HG03520 (cell line): ENCODE measurements around the gene EXTL2.
"Not testable (repeated sequence)": the region's sequence is repeated elsewhere in the genome, so short reads cannot be mapped to it uniquely, and the experiment has no call there.

Experiments
- ATAC-seq: cut with Tn5 transposase; IDR thresholded peaks from one replicate; pipeline ENCODE4 v1.9.1; 2021; ENCODE audit warnings: mild to moderate bottlenecking, moderate library complexity; ENCODE audit not compliant: unreplicated experiment

Gene EXTL2, protein sequence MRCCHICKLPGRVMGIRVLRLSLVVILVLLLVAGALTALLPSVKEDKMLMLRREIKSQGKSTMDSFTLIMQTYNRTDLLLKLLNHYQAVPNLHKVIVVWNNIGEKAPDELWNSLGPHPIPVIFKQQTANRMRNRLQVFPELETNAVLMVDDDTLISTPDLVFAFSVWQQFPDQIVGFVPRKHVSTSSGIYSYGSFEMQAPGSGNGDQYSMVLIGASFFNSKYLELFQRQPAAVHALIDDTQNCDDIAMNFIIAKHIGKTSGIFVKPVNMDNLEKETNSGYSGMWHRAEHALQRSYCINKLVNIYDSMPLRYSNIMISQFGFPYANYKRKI

DNA sequence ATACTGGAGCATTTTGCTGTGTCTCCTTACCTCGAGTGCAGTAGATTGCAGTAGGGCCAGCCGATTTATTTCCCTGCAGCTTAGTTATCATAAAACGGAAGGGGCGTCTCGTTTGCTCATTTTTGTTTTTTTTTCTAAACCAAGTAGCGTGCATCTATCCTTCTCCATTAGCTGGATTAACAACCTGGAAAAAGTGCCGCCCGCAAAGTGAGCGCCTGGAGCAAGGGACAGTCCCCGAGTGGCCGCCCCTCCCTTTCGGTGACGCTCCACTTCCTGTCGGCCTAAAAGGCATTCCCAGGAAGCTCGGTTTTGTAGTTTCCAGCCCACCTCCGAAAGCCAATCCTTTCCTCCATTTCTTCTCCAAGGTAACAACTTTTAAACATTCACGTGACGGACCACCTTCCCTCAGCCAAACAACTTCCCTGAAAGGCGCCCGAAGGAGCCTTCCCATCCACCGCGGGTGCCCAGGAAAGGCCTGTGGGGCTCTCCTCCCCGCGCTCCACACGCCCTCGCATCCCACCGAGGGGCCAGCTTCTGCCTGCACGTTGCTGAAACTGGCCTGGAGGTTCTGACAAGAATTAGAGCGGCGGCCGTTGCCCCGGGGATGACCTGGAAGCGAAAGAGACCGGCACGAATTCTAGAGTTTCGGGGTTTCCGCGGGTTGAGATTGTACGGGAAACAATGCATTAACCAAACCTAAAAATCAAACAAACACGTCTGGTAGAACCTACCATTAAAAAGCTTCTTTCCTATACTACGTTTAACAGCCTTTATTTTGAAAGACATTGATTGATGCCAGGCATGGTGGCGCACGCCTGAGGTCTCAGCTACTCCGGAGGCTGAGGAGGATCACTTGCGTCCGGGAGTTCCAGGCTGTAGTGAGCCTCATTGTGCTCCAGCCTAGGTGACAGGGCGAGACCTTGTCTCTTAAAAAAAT is at the start of gene EXTL2:
TSS of gene EXTL2 (minus strand) at position 240 of the 937 bp plus-strand sequence. CDS start 6,085 bp downstream, outside the sequence.
- peak; percentile 32 for ATAC-seq

DNA sequence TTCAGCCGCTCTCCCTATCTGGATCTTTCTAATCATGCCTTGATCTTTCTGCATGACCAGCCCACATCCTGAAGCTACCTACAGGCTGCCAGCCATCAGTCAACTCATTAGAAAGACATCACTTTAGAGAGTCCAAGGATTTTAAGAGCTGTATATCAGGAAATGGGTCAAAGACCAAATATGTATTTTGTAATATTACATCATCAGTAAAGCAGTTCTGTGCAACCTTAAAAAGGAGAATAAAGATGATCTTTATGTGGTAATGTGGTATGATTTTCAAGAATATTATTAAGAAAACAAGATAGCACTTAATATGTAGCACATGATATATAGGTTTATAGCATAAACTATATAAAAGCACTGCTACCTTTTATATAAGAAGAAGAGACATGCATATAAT is 48.9 kb upstream of the EXTL2 start:
- no peak for ATAC-seq

DNA sequence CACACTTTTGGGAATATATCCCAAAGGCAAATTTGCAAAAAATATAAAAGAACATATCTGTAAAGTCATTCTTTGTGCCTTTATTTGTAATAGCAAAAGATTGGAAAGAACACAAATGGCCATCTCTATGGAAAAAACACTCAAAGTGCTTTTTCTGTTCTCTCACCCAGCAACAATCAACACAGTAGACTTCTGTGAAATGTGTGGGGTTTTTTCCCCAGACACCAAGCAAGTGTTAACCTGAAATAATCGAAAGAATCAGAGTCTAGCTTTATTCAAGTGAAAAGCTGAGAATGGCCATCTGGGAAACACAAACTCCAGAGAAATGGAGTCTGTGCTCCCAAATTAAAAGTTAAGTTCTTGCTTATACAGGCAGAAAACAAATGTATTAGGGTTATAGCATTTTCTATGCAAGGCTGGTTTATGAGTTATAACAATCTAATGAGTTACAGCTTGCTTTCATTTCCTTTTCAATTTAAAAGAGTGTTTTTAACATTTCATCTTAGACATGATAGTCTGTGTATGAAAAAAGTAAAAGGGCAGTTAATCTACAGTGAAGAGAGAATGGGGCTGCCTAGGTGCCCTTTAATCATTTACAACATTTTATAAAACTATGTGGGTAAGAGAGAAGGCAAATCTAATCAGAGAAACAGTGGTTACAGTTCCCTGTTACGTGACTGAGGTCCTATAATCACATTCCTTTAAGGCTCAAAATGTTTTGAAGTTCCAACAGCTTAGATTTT is 47.8 kb upstream of the EXTL2 start:
- no peak for ATAC-seq

DNA sequence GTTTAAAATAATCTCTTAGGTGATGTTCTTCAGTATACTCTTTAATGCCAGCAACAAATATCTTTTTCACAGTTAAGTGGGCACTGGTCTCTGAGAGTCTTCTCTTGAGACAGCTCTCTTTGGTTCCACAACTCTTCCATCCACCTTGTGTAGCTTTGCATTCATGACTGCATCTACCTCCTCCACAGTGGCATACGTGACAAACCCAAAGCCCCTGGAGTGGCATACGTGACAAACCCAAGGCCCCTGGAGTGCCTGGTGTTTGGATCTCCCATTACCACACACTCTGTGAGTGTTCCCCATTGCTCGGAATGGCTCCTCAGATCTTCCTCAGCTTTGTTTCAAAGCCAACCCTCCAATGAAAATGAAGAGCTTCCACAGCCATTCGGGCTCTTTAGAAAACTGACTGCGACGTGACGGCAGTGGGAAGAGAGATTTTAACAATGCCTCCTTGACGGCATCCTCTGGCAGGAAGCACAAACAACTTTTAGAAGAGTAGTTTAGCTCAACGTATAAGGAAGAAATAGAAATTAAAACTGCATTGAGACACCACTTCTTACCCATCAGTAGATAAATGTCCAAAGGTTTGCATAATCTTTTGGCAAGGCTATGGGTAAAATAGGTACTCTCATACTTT is 47.1 kb upstream of the EXTL2 start:
- no peak for ATAC-seq

DNA sequence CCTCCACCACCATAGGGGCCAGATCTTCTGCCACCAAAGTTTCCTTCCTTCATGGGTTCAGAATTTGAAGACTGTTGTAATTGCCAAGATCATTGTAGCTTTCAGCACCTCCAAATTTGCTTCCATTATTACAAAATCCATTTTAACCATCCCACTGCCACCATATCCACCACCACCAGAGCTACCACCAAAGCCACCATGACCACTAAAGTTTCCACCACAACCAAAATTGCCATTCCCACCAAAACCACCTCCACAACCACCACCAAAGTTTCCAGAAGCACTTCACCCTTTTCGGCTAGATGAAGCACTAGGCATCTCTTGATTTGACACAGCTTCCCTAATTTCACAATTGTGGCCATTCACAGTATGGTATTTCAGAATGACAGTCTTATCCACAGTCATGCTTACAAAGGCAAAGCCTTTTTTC is 46.5 kb upstream of the EXTL2 start:
- ATAC-seq: no peak

DNA sequence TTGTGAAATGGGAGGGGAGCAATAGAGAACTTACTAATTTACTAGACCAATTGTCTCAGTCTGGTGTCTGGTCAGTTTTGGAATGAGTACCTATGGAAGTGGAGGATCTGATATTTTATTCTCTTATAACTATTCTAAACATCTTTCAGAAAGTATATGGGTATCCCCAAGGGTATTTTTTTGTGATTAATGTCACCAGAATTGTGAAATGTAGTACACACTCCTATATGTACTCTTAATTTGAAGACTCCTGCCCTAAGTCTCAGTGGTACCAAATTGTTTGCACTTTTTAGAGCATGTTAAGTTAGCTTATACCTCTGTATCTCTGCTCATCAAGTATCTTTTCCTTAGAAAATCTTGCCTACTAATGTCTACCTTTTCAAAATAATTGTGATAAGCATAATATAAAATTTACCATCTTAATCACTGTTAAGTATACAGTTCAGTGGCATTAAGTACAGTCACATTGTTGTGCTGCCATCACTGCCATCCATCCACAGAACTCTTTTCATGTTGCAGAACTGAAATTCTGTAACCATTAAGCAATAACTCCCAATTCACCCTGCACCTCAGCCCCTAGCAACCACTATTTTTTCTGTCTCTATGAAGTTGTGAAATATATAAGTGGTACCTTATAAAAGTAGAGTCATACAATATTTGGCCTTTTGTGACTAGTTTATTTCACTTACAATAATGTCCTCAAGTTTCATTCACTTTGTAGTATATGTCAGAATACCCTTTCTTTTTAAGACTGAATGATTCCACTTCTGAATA is 41.7 kb upstream of the EXTL2 start:
- no peak for ATAC-seq

DNA sequence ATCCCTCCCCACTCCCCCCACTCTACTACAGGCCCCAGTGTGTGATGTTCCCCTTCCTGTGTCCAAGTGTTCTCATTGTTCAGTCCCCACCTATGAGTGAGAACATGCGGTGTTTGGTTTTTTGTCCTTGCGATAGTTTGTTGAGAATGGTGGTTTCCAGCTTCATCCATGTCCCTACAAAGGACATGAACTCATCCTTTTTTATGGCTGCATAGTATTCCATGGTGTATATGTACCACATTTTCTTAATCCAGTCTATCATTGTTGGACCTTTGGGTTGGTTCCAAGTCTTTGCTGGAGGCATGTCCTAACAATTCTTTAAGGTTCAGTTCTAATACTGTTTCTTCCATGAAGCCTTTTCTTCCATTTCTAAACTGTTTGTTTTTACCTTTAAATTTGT is 38.9 kb upstream of the EXTL2 start:
- not testable (repeated sequence) for ATAC-seq

DNA sequence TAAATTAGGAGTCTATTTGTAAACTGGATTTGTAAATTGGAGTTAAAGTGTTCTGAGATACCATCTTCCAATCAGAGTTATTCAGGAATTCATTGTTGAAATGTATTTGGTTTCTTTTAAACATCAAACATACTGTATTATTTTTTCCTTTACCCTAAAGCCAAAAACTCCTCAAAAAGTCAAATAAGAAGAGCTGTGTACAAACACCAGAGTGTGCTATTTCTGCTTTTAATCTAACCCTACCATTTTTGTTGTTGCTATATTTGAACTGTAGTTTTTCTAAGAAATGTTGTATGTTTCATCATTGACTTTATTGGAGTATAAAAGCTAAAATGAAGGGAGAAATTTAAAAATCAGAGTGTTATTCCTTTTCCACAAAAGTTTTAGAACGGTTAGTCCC is 37.1 kb upstream of the EXTL2 start:
- ATAC-seq: no peak

DNA sequence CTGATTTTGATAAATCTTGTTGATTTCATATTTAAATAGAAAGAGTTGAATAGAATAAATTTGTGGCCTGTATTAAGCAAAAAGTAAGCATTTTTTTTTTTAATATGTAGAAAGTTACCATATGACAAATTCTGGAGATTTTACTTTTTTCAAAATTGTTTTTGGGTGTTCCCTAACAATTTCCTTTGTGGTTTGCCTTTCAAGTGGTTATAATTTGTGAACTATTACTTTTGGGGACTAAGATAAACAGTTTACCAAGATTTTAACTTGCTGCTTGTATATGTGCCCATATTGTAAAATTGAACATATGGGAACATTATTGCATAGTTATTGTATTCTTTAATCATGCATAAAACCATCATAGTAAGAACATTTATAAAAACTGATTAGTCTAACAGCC is 35.9 kb upstream of the EXTL2 start:
- ATAC-seq: no peak

DNA sequence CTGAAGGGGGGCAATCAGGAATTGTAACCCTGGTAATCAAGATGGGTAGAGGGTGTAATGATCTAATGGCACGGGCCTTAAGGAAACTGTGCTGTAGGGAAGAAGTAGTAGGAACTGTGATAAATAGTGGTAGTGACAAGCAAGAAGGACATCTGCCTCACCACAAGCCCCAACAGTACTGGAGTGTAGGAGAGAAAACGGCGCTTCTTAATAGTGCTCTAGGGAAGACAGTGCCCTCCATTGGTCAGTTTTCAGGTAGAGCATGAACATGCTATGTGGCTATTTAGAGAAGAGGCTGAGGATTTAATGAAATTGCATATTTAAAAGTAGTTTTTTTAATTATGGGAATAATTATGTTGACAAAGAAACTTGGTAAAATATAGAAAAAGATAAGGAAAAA is 33.5 kb upstream of the EXTL2 start:
- no peak for ATAC-seq

DNA sequence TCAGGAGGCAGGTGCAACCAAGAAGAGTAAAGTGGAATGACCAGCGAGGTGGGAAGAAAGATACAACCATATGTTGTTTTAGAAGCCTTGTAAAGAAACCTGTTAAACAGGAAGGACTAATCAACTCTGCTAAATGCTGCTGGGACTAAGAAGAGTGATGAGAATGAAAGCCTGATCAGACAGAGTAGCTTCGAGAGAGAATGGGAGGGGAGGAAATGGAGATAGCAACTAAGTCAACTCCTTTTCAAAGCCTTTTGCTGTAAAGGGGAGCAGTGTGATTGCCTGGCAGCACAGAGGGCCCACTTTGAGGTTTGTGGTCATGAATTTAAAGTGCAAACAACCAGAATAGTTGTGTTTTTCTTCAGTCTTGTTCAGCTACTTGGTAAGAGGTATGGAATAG is 32.6 kb upstream of the EXTL2 start:
- ATAC-seq: no peak

DNA sequence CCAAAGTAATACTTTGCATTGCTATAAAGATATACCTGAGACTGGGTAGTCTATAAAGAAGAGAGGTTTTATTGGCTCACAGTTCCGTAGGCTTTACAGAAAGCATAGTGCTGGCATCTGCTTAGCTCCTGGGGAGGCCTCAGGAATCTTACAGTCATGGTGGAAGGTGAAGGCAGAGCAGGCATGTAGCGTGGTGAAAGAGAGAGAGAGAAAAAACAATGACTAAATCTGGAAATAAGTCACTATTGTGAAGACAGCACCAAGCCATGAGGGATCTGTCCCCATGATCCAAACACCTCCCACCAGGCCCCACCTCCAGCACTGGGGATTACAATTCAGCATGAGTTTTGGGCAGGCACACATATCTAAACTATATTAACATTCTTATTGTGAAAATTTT is 31.6 kb upstream of the EXTL2 start:
- ATAC-seq: no peak

DNA sequence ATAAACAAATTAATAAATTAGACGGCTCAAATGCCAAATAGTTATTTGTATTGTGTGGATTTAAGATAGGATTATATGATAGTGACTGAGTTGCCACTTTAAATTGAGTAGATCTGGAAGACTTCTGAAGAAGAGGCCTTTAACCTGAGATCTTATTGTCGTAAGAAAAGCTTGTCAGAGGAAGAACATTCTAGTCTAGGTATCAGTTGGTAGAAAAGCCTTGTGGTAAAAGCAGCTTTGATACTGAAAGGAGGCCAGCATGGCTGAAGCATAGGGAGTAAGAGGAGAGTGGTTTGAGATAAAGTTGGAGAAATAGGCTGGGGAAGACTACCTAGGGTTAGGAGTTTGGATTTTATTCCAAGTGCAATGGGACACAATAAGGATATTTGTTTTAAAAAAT is 30.3 kb upstream of the EXTL2 start:
- no peak for ATAC-seq

DNA sequence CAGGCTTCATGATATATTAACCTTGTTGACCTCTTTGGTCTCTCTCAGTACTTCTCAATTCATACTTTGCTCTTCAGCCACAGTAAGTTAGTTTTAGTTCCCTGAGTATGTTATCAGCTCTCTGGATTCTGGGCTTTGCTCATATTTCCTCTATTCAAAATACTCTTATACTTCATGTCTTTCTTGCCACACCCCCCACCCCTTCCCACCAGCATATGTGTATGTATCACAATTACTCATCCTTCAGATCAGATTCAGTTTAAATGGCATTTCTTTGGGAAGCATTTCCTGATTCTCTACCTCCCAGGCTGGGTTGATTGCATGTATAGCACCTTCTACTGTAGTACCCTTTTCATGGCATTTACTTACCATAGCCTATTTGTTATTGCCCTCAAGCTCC is 29.6 kb upstream of the EXTL2 start:
- no peak for ATAC-seq

DNA sequence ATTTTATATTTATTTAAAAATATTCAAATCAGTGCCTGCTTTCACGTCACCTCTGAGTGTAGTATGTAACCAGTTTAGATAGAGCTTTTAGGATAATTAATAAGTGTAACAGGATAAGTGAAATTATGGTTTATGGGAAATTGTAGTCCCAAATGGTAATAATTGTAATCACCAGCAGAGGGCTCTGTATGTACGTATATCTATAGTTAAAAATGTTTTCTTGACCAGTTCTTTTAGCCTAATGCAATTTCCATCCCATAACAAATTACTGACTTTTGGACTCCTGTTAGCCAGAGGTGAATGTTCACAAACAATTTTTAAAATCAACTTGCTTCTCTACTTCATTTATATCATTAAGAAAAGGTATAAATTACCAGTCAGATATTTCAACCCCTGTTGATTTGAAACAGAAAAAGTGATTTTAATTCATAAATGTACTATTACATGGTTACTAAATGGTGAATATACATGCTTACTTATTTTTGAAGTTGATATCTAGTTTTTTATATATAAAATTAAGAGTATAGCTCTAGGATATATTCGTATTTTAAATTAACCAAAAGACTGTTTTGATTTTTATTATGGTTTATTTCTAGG is 26.6 kb upstream of the EXTL2 start:
- no peak for ATAC-seq

DNA sequence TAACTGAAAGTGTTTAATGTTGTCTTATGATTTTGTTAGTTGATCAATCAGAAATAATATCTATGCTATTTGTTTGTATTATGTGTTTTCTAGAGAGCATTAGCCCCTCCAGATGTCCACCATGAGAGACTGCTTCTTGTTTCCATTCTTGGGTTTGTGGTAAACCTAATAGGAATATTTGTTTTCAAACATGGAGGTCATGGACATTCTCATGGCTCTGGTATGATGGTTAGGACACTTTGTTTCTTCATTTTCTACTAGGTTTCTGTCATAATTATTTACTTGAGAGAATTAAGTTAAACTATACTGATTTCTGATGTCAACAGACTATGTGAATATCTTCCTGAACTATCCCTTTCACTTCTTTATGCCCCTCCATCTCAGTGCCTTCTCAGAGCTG is 17.4 kb upstream of the EXTL2 start:
- ATAC-seq: no peak

DNA sequence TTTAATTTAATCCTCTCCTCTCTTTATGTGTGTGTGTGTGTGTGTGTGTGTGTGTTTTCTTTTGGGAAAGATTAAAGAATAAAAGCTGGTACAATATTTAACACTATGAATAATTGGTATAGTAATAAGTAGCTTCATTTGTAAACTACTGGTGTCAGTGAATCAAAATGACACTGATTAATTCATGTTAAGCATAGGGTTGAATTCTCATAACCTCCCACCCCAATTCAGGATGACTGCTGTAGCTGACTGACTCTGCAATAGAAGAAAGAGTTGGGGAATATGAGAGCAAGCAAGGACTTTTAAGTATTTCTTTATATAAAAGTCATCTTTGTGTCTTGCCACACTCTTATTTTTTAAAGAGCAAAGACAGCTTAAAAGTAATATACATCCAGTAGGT is 14.4 kb upstream of the EXTL2 start:
- no peak for ATAC-seq

DNA sequence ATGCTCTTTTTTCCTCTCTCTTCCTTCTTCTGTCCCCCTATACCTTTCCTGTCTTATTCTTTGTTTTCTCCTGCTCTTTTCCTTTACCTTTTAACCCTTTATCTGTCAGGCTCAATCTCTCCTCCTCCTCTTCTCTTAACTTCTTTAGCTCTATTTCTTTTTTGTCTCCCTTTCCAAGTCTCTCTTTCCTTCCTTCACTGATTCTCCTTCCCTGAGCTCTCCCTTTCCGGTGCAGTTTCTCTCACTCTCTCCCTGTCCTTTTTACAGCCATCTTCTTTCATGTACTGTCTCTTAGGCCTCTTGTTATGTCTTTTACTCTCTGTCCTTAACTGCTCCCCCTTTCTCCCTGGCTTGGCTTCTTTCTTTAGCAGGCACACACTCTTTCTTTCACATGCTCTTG is 13.2 kb upstream of the EXTL2 start:
- ATAC-seq: no peak

DNA sequence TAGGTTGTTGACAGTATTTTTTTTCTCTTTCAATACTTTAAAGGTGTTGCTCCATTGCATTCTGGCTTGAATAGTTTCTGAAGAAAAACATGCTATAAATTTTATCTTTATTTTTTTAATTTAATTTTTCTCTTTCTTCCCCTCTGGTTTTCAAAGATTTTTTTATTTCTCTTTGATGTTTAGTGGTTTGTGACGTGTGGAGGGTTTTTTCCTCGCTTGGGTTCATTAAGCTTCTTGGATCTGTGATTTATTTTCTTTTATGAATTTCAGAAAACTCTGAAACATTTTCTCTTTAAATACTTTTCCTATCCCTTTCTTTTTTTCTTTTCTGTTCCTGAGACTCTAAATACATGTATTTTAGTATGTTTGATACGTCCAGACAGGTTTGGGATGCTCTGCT is 10.5 kb upstream of the EXTL2 start:
- no peak for ATAC-seq

DNA sequence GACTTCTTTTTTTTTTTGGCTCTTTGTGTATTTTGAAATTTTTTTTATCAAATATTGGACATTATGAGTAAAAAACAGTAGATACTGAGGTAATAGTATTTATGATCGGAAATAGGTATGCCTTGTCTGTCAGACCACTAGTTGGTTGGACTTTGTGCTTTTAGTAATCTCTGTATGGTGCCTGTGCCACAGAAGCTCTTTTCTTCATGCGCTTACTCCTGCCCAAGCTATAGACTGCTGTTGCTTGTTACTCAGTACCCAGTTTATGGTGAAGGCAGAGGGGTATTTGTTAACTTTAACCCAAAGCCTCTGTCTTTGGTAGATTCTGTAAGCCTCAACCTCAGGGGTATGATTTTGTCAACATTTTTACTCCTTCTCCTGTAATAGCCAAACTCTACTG is 9.9 kb upstream of the EXTL2 start:
- no peak for ATAC-seq
